Lower leg skin (tissue), 3 donors: ENCODE data around the gene PSEN2.

Experiments used
- POLR2A ChIP-seq, 2 donors: fragments of 450-650 bp; IDR thresholded peaks; one replicate each; pipeline ENCODE4 v1.6.1; 2016 to 2017; ENCODE audit warnings: antibody characterized with exemption in 2 of 2, mild to moderate bottlenecking in 1 of 2, moderate library complexity in 1 of 2
- TF ChIP-seq, protein P1 (sequence below), 3 donors: fragments of 450-650 bp; IDR thresholded peaks; one replicate each; pipeline ENCODE4 v1.5.1; 2016; ENCODE audit warnings: antibody characterized with exemption in 3 of 3, mild to moderate bottlenecking in 3 of 3, moderate library complexity in 2 of 3

DNA sequence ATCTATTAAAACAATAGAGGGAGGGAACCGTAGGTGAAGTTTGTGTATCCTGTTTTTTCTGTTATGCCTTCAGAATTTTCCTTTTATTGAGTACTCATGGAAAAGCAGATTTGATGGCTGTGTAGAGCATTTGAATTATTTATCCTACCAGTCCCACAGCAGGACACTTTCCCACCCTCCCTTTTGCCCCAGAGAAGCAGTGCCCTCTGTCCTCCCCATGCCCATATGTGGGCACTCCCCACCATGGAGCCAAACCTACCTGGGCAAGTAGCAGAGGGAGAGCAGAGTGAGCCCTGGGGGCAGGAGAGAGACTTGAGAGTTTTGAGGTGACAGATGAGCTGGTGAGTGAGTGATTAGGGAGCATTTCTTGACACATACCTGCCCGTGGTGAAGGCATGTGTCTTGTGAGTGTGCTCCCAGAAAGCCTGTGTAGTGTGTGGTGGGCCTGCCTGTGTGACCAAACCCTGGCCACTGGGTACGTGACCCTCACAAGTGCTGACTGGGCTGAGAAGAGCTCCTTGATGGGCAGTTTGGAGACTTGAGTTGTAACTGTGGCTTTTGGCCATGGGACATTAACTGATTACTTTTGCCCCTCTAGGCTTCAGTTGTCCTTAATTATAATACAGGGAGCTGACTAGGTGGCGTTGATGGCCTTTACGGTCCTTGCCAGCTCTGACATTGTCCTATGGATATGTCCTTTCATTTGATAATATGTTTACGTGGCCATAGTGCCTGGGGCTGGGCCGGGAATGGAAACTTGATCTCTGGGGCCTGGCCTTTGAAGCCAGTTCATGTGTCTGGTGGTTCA, 3.6 kb downstream of the PSEN2 start:
- TF ChIP-seq, protein P1, sequence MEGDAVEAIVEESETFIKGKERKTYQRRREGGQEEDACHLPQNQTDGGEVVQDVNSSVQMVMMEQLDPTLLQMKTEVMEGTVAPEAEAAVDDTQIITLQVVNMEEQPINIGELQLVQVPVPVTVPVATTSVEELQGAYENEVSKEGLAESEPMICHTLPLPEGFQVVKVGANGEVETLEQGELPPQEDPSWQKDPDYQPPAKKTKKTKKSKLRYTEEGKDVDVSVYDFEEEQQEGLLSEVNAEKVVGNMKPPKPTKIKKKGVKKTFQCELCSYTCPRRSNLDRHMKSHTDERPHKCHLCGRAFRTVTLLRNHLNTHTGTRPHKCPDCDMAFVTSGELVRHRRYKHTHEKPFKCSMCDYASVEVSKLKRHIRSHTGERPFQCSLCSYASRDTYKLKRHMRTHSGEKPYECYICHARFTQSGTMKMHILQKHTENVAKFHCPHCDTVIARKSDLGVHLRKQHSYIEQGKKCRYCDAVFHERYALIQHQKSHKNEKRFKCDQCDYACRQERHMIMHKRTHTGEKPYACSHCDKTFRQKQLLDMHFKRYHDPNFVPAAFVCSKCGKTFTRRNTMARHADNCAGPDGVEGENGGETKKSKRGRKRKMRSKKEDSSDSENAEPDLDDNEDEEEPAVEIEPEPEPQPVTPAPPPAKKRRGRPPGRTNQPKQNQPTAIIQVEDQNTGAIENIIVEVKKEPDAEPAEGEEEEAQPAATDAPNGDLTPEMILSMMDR (IDR thresholded peaks at IDR 0.05), result no peak
- TF ChIP-seq POLR2A (IDR thresholded peaks at IDR 0.05), result no peak
